Pancreas (tissue), 10 donors: ENCODE data around the gene TMEM109. TPM values are rescaled to one million over a fixed set of nuclear protein-coding genes. Genes with fewer than 3 reads are reported as not detected.

Experiments
- ATAC-seq, 4 donors: fragments of 200-7000 bp; cut with Tn5 transposase; one replicate each; pipeline versions ENCODE4 v1.8.0 to v1.9.1; 2020; ENCODE audit warnings: mild to moderate bottlenecking in 4 of 4, moderate library complexity in 4 of 4
- DNase-seq, 6 donors: peaks; one replicate each; pipeline ENCODE4 v3.0.0-alpha.2; 2020
- FAIRE-seq: peaks from 2 replicates; lab custom pipeline; 2012; peaks lifted over from hg19 to GRCh38; lab: Jason Lieb, UNC
- H3K27ac ChIP-seq, 4 donors: fragments of 200-600 bp; sonication (generic); 1 replicate in 3 of 4; 2 replicates in 1 of 4; pipeline versions ENCODE4 v1.5.0 to v1.8.0; 2020
- H3K27me3 ChIP-seq, 4 donors: fragments of 200-600 bp; one replicate each; pipeline ENCODE4 v1.8.0; 2021
- H3K36me3 ChIP-seq, 3 donors: fragments of 200-600 bp; sonication (generic) in 1 of 3; one replicate each; pipeline versions ENCODE4 v1.5.0 to v1.8.0; 2020 to 2021
- H3K4me1 ChIP-seq, 3 donors: fragments of 200-600 bp; one replicate each; pipeline ENCODE4 v1.8.0; 2021
- H3K4me3 ChIP-seq, 4 donors: fragments of 200-600 bp; sonication (generic) in 2 of 4; one replicate each; pipeline versions ENCODE4 v1.5.0 to v1.8.0; 2020 to 2021
- H3K9me3 ChIP-seq, 4 donors: fragments of 200-600 bp; one replicate each; pipeline ENCODE4 v1.8.0; 2021
- CTCF ChIP-seq, 4 donors: fragments of 200-600 bp; sonication (generic) in 3 of 4; IDR thresholded peaks; one replicate each; pipeline versions ENCODE4 v1.5.0 to v1.8.0; 2021; ENCODE audit warnings: antibody characterized with exemption in 4 of 4
- WGBS, 2 donors: extraction: QIAGEN DNeasy Blood & Tissue Kit; methylation state at CpG; one replicate each; pipeline ENCODE4 v1.1.7; 2013; 5-methylcytosine and 5-hydroxymethylcytosine counted together
- intact Hi-C, 3 donors: fragments of 100-400 bp; cut with DNase I; formaldehyde crosslinking; loops; one replicate each; pipeline versions ENCODE4 v1.11.1 to v1.14.2; 2022
- polyA plus RNA-seq, 2 donors: library from polyadenylated mRNA; stranded (reverse); fragments of 200-250 nt; gene quantifications; one replicate each; pipeline ENCODE4 v1.2.3, GENCODE V29; 2013
- total RNA-seq, 6 donors: library from RNA; stranded (reverse); fragmentation: NEBNext Ultra II Directional in 4 of 6; extraction: Animal tissue kit (Norgen Biotek cat#: 25700) in 4 of 6; gene quantifications; one replicate each; pipeline versions ENCODE4 v1.2.1 to v1.2.4, GENCODE V29; 2021 to 2023
- donor health status: healthy with polysubstance abuse.
- donor health status: DM: no; HTN: no; CAD: no; lungs with moderate emphysema.
- donor health status: DM: no; HTN: no; CAD: no.
- donor health status: control.
- donor health status: control.
- donor health status: Bipolar disorder and iron deficiency.
- donor health status: DM: yes; HTN: yes; CAD: no.
- donor health status: DM: no; HTN: no; CAD: no.
- donor health status: DM: no; HTN: no; CAD: no.
- donor health status: DM: yes; HTN: yes; CAD: no.

Gene TMEM109
- total and polyA plus RNA-seq, 8 donors = 28.2 to 53.0 (median 40.0) TPM

- DNase-seq = no peak
- Histone ChIP-seq H3K4me3 (no peak overlapping the region), H3K27me3 (no peaks in the 10 kb centered on the region), H3K4me1 (peaks cover 0 to 8% (median 4%) of the 10 kb centered on the region in 3 donors), H3K36me3 (peaks cover 0 to 26% (median 9%) of the 10 kb centered on the region in 3 donors), H3K9me3 (no peaks in the 10 kb centered on the region), H3K27ac (no peak overlapping the region)
- intact Hi-C loops = no loop called here
- FAIRE-seq = no peak
- TF ChIP-seq CTCF (IDR thresholded peaks at IDR 0.05) = no peak
- ATAC-seq = no peak
- 91 to 94% methylated on average over 11 of the region's 11 CpGs for WGBS, 2 donors
Measured at GRCh38 chr11:60921259-60921658, 7.3 kb downstream of the TMEM109 start.

GRCh38 chr11:60921777-60922335 lies 7.9 kb downstream of the TMEM109 start:
- ATAC-seq (no peak), DNase-seq (no peak), FAIRE-seq (no peak)
- WGBS, 2 donors = 88 to 94% methylated on average over 23 of the region's 23 CpGs
- no peaks in the 10 kb centered on the region for H3K27me3 ChIP-seq
- no peaks in the 10 kb centered on the region for H3K9me3 ChIP-seq
- H3K4me1 ChIP-seq = peaks cover 0 to 8% (median 4%) of the 10 kb centered on the region in 3 donors
- intact Hi-C loops = no loop called here
- H3K27ac ChIP-seq = no peak overlapping the region
- H3K4me3 ChIP-seq = no peak overlapping the region
- no peak for TF ChIP-seq CTCF (IDR thresholded peaks at IDR 0.05)
- peaks cover 0 to 26% (median 9%) of the 10 kb centered on the region in 3 donors for H3K36me3 ChIP-seq

GRCh38 chr11:60922906-60923305 lies 8.9 kb downstream of the TMEM109 start:
- peaks cover 0 to 8% (median 4%) of the 10 kb centered on the region in 3 donors for H3K4me1 ChIP-seq
- no peak overlapping the region for H3K4me3 ChIP-seq
- no peak for DNase-seq
- no peak for ATAC-seq
- intact Hi-C loops = no loop called here
- no peak for FAIRE-seq
- no peaks in the 10 kb centered on the region for H3K9me3 ChIP-seq
- 92 to 100% methylated on average over 6 of the region's 6 CpGs for WGBS, 2 donors
- no peak for TF ChIP-seq CTCF (IDR thresholded peaks at IDR 0.05)
- H3K27me3 ChIP-seq = no peaks in the 10 kb centered on the region
- no peak overlapping the region for H3K27ac ChIP-seq
- peaks cover 0 to 26% (median 9%) of the 10 kb centered on the region in 3 donors for H3K36me3 ChIP-seq

GRCh38 chr11:60923326-60923725 lies 9.4 kb downstream of the TMEM109 start:
- Histone ChIP-seq H3K9me3 (no peaks in the 10 kb centered on the region), H3K4me3 (no peak overlapping the region)
- FAIRE-seq = no peak

More at GRCh38 chr11:60923326-60923725, 9.4 kb downstream of the TMEM109 start:
- TF ChIP-seq CTCF (IDR thresholded peaks at IDR 0.05) = no peak
- H3K36me3 ChIP-seq = peaks cover 0 to 26% (median 9%) of the 10 kb centered on the region in 3 donors
- intact Hi-C loops = no loop called here
- no peak for ATAC-seq
- H3K4me1 ChIP-seq = peaks cover 0 to 8% (median 4%) of the 10 kb centered on the region in 3 donors
- no peak for DNase-seq
- no peaks in the 10 kb centered on the region for H3K27me3 ChIP-seq
- WGBS, 2 donors = 72 to 75% methylated on average over 5 of the region's 5 CpGs
- H3K27ac ChIP-seq = no peak overlapping the region
